HL-60/S4 treated with retinoic acid at 250 ng/mL for 4 days and 3 days (cell line): Measurements from ENCODE around the gene LONRF3.
"Not testable (repeated sequence)": the region's sequence is repeated elsewhere in the genome, so short reads cannot be mapped to it uniquely, and the experiment has no call there.

Experiments used
- in situ Hi-C: fragments of 300-500 bp; cut with MboI; formaldehyde crosslinking; loops from 2 replicates; pipeline ENCODE4 v1.7.0; 2022; ENCODE audit warnings: low sequenced_read_pairs

Gene LONRF3

DNA sequence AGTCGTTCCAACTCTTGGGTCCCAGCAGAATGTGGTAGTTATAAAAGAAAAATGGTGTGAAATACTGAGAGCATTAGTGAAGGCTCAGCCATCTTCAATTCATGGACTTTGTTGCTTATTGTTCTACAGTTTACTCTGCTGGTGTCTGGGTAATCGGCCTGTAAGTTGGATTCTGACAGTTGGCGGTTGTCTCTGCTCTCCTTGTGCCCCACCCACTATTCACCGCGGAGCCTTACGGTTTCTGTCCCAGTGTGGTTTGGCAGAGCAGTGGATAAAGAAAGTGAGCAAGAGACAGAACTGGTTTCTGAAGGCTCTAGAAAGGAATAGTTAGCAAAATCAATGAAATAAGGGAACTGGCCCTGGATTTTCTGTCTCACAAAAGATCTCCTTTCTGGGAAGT lies 9.1 kb downstream of the LONRF3 start:
- in situ Hi-C loops: no loop called here

DNA sequence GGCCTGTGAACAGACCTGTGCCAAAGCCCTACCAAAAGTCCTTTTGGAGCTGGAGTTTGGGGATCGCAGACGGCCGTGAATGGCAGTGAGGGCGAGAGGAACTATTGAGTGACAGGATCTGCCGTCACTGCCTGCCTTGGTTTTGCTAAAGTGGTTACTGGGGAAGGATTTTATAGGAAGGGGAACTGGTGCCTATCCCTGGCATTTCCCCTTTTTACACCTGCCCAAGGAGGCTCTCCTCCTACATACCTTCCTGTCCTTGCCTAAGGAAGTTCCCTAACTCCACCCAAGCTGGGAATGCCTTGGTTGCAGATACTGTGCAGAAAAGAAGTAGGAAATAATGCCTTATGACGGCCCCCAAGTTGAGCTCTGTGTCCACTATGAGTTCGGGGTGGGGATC lies 14.5 kb downstream of the LONRF3 start:
- in situ Hi-C loops: no loop called here

DNA sequence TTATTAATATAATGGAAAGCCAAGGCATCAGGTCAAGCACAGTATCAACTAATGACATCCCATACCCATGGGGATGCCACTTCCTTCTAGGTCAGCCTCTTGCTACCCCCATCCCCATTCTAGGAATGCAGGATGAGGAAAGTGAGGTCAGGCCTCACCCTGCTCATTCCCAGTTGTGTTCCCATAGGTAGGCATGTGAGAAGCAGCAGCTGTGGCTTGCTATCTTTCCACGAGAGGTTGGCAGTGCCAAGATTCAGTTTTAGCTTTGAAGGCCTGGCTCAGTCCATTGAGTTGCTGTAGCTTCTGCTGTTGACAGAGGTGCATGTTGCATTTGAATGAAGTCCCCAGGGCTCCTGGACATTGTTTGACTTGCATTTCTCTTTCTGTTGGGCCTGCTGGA lies 15.5 kb downstream of the LONRF3 start:
- in situ Hi-C loops: no loop called here

DNA sequence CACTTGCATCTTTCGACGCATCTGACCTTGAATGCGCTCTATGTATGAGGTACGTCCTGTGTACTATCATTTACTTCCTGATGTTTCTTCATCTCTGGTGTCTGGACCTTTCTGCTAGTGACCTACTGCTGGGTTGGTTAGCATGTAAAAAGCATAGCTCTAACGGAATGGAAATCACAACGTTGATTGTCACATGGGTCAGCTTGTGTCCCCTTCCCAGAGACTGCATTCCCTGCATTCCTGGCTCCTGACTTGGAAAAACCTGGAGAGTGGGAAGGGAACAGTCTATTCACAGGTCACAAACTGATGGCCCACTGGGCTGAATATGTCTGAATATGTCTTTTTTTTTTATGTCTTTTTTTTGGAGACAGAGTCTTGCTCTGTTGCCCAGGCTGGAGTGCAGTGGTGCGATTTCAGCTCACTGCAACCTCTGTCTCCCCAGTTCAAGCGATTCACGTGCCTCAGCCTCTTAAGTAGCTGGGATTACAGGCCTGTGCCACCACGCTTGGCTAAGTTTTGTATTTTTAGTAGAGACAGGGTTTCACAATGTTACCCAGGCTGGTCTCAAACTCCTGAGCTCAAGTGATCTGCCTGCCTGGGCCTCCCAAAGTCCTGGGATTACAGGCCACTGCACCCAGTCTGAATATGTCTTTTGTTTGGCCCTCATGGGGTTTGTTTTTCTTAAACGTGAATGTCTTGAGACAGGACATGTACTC lies 16.3 kb downstream of the LONRF3 start:
- in situ Hi-C loops: no loop called here

DNA sequence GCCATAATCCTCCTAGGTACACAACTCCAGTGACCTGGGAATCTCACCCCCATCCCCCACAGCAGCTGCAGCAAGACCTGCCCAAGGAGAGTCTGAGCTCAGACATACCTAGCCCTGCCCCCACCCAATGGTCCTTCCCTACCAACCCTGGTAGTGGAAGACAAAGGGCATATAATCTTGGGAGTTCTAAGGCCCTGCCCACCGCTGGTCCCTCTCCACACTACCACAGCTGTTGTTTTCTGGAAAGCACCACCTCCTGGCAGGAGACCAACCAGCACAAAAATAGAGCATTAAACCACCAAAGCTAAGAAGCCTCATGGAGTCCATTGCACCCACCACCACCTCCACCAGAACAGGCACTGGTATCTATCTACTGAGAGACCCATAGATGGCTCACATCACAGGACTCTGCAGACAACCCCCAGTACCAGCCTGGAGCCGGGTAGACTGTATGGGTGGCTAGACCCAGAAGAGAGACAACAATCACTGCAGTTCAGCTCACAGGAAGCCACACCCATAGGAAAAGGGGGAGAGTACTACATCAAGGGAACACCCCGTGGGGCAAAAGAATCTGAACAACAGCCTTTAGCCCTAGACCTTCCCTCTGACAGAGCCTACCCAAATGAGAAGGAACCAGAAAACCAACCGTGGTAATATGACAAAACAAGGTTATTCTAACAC lies 18.2 kb downstream of the LONRF3 start:
- in situ Hi-C loops: not testable (repeated sequence)

DNA sequence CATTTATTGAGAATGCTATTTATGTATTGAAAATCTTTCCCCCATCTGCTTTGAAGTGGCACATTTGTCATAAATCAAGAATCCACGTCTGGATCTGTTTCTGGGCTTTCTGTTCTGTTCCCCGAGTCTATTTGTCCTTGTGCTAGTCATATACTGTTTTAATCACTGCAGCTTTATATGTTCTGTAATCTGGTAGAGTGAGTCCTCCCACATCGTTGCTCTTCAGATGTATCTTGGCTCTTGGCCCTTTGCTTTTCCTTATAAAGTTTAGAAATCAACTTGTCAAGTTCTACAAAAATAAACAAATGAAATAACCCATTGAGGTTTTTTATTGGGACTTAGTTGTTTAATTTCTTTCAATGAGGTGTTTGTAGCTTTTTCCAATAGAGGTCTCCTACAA lies 29.0 kb downstream of the LONRF3 start:
- in situ Hi-C loops: no loop called here

DNA sequence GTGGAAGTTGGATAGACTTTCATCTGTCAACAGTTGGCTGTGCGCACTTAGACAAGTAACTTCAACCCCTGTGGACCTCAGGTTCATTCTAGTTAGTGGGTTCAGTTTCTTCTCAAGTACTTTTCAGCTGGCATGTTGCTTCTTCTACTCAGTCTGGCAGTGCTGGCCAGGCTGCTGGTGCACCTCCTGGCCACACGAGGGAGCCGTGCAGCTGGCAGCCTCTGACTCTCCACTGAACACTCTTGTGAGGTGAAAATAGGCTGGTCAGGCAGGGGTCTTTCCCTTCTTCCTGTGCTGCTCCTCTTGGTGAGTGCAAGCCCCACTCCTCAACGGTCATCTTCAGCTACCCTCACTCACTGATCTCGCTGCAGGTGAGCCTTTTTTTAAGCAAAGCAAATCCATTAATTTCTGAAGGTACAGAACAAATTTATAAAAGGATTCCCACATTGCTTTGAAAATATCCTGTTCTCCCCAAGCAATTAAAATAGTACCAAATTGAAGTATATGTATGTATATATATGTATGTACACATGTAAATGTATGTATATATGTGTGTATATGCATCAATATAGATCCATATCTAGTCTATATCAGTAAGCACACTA lies 30.6 kb downstream of the LONRF3 start:
- in situ Hi-C loops: no loop called here

DNA sequence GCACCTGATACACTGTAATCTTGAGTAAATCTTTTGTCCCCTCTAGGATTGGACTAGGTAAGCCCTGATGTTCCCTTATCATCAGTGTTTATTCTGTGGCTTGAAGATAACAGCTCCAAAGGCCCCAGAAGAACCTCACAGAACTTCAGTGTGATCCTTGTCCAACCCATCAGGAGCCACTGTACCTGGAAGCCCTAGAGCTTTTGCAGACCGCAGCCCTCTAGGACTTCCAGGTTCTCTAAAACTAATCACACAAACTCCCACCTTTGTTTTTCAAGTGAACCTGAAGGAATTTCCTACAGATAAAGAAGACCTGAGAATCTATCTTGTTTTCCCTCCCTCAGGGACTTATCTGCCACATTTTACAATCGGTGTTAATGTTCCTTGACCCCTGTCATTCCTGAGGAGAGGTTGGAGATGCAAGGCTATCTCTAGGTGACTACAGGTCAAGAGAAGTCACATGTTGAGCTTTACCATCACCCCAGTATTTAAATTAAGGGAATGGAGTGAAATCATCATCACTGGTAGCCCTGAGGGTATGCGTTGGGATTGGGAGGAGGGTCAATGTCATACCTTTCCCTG lies 32.9 kb downstream of the LONRF3 start:
- in situ Hi-C loops: no loop called here

DNA sequence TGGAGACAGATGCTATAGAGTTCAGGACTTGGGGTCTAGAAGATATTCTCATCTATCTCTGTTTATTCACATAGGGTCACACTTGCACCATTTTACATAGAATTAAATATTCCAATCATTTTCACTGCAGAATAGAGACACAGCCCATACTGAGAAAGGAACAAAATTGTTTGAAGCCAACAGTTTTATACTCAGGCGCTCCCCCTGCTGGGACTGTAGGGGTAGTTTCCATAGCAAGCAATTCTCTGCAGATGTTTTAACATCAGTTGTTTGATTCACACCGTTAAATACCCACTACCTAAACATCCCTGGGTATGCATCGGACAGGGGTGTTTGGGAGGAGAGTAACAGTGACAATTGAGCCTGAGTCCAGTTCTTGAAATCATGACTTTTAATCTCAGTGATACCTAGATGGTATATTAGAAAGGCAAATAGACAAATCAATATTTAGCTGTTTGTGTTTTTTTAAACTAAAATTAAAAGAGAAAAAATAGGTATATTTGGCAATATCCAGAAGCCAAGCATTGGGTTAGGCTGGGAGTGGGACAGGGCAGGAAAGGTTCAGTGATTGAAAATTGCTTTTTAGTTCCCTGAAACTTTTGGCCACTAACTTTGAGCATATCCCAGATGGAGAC lies 33.8 kb downstream of the LONRF3 start:
- in situ Hi-C loops: no loop called here

DNA sequence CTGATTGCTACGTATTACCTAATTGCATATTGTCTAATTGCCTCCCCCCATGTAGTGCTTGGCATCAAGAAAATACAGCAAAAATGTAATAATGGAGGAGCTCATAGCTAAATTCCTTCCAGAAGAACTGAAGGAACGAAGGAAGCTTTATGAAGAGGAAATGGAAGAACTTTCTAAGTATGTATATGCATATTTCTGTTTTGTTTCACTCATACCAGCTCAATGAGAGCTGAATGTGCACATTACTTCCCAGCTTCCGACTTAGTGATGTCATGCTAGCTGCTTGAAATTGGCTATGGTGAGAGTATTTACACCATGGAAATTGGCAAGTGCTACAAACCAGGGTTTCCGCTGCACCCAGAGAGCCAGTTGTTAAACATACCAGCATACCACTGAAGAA lies 34.7 kb downstream of the LONRF3 start:
- in situ Hi-C loops: no loop called here

DNA sequence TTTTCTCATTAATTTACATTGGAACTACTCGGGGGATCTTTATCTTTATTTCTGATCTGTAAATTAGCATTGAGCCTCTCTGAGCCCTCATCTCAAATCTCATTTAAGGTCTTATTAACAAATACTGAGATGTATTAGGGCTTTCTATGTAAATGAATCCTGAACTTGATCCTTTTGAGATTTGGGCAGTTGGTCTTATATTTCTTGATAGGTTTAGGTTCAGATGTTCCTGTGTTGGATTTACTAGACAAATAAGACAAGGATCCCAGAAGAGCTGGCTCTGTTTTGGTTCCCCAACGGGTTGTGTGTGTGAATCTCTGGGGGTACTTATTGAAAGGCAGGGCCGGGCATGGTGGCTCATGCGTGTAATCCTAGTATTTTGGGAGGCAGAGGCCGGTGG lies 36.1 kb downstream of the LONRF3 start:
- in situ Hi-C loops: no loop called here

DNA sequence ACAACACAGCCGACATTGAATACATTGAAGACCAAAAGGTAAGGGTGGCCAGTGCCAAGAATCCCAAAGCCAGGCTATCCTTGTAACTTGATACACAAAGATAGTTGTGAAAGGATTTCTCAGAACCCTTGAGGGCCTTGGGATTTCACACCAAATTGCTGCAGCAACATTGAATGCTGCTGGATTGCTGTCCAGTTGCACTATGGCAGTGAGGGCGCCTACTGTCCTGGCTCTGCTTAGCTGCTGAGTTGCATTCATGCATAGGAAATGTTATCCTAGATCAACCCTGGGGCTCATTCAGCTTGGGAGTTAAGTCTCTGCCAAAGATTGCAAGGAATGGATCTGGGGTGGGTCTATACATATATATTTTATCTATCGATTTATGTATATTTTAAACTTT lies 38.7 kb downstream of the LONRF3 start:
- in situ Hi-C loops: no loop called here

DNA sequence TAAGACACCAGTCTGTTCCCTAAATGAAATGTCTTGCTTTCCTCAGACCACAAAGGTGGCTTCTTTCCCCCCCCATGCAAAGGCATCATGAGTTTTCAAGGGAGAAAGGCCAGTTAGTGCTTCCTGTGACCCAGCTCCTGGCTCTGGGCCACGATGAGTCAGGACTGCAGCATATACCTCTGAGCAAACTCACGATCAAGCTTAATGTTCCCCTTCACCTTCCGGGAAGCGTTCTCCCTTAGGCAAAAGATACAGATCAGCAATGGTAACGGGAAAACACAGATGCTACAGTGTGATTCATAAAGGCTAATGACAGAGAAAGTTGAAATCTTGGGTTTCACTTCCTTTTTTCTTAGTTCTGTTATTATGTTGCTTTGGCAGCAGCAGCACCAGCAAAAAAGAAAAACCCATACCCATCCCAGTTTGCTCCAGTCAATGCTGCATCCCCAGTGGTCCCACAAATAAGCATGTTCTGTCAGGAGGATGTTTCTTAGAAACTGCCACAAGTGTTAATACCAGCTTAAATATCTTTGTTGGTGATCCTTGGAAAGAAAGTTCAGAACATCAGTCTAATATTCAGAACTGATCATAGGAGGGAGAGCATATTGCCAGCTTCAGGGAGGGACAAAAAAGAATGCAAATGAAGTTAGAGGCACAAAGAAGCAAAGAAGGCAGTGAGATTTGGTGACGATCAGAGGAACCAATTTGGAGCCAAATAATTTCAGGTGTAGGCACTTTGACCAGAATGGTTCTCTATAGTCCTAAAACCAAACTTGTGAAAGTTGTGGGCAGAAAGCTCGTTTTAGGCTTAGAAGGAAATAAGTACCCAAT lies 41.2 kb downstream of the LONRF3 start:
- in situ Hi-C loops: no loop called here

DNA sequence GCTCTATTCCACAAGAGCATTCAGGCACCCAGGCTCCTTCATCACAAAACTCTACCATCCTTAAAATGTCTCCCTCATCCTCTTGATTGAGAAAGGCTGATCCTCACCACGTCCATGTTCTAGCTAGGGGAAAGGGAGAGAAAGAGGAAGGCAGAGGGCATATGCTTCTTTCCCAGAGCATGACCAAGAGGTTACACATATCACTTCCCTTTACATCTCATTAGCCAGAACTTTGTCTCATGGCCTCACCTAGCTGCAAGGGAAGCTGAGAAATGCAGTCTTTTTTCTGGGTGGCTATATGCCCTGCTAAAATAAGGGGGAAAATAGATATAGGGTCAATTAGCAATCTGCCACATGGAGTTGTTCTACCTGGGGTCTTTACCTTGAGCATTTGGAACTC lies 42.7 kb downstream of the LONRF3 start:
- in situ Hi-C loops: no loop called here

DNA sequence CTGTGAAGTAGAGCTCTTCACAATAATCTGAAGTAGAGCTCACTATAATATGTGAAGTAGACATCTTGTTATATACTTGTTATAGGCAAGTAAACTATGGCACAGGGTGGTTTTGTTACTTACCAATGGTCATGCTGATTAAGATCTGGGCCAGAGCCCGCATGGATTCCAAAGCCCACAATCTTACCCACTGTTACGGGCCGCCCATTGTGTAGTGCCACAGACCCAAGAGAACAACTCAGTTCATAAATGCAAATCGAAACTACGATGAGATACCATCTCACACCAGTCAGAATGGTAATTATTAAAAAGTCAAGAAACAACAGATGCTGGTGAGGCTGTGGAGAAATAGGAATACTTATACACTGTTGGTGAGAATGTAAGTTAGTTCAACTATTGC lies 51.5 kb downstream of the LONRF3 start:
- in situ Hi-C loops: no loop called here

DNA sequence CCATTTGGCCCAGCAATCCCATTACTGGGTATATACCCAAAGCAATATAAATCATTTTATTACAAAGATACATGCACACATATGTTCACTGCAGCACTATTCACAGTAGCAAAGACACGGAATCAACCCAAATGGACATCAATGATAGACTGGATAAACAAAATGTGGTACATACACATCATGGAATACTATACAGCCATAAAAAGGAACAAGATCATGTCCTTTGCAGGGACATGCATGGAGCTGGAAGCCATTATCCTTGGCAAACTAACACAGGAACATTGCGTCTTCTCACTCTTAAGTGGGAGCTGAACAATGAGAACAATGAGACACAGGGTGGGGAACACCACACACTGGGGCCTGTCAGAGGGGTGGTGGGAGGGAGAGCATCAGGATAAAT lies 51.9 kb downstream of the LONRF3 start:
- in situ Hi-C loops: not testable (repeated sequence)

DNA sequence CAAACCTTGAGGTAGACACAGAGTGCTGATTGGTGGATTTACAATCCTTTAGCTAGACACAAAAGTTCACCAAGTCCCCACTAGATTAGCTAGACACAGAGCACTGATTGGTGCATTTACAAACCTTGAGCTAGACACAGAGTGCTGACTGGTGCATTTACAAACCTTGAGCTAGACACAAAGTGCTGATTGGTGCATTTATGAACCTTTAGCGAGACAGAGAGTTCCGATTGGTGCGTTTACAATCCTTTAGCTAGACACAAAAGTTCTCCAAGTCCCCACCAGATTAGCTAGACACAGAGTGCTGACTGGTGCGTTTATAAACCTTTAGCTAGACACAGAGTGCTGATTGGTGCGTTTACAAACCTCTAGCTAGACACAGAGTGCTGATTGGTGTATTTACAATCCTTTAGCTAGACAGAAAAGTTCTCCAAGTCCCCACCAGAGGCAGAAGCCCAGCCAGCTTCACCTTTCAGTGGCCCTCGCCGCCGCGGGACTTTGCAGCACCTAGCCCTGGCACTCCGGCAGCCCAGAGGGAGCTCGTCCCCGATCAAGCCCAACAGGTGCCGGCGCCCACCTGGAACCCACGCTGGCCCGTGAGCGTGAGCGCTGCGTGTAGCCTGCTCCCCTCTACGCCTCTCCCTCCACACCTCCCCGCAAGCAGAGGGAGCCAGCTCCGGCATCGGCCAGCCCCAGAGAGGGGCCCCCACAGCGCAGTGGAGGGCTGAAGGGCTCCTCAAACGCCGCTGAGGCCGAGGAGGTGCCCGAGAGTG lies 53.7 kb downstream of the LONRF3 start:
- in situ Hi-C loops: not testable (repeated sequence)

DNA sequence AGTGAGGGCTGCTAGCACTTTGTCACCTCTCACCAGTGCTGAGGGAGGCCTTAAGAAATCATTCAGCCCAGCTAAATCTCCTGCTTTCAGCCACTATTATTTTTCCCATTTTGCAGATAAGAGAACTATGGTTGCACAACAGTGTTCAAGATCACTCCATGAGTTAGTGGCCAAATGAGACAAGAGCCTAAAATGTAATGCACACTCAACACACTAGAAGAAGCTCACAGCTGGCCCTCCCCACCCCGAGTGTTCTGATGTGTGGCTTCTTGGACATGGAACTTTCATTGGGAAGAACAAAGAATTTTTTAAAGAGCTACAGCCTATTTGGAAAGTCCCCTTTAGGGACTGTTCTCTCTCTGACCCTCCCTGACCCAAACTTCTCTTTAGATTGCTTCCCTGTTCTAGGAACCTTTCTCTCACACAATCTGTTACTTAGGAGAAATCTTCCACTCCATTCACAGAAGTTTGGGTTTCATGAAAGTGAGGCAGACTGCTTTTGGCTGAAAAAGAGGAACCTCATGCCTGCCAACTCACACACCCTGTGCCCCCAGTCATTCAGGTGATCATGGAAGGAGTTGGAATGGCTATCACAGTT lies 54.4 kb downstream of the LONRF3 start:
- in situ Hi-C loops: no loop called here

DNA sequence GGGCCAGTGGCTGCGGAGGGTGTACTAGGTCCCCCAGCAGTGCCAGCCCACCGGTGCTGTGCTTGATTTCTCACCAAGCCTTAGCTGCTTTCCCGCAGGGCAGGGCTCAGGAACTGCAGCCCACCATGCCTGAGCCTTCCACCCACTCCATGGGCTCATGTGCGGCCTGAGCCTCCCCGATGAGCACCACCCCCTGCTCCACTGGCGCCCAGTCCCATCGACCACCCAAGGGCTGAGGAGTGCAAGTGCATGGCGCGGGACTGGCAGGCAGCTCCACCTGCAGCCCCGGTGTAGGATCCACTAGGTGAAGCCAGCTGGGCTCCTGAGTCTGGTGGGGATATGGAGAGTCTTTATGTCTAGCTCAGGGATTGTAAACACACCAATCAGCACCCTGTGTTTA lies 55.2 kb downstream of the LONRF3 start:
- in situ Hi-C loops: not testable (repeated sequence)

DNA sequence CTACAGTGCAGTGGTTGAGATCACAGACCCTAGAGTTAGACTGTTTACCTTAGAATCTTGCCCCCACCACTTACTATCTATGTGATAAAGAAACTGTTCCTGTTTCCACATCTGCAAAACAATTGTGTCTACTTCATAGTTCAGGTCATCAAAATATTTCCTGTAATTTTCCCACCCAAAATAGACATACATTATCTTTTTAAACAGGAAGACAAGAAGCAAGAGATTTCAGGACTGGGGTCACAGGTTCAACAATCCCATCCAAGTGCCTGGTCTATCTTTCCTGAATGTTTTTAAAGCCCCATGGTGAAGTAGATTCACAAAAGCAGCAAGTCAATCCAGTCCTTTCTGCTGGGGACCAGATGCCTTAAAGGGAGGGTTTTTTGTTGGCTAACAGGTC lies 56.6 kb downstream of the LONRF3 start:
- in situ Hi-C loops: no loop called here
